OCI-LY7 (cell line): ENCODE measurements around the gene SIRPG.

ENCODE experiments used
- EZH2phosphoT487 ChIP-seq: fragments of 200-600 bp; sonication (generic); IDR thresholded peaks from 2 replicates; pipeline ENCODE4 v1.6.1; 2018; ENCODE audit warnings: low read depth, borderline replicate concordance, mild to moderate bottlenecking, mixed run types, antibody characterized with exemption, low read length, moderate library complexity, mixed read lengths
- TF ChIP-seq, protein P1 (sequence below): fragments of 200-600 bp; sonication (generic); conservative IDR thresholded peaks from 2 replicates; pipeline ENCODE4 v1.5.1; 2014; ENCODE audit warnings: mild to moderate bottlenecking, antibody characterized with exemption, low read length, moderate library complexity, mixed read lengths

DNA sequence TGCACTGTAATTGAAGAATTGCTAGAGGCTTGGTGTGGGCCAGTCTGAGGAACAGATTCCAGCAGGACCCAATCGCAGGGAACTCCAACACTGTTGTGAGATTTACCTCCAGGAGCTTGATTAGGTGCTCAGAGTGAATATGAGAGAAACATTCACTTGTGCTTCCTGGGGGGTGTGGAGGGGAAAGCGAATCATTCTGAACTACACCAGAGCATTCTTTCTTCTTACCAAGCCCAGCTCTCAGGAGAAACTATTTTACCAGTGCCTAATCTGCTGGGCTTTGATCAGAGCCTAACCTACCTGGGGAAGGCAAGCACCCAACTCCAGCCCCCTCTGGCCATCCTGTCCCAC is 30.4 kb downstream of the SIRPG start:
- TF ChIP-seq, protein P1, sequence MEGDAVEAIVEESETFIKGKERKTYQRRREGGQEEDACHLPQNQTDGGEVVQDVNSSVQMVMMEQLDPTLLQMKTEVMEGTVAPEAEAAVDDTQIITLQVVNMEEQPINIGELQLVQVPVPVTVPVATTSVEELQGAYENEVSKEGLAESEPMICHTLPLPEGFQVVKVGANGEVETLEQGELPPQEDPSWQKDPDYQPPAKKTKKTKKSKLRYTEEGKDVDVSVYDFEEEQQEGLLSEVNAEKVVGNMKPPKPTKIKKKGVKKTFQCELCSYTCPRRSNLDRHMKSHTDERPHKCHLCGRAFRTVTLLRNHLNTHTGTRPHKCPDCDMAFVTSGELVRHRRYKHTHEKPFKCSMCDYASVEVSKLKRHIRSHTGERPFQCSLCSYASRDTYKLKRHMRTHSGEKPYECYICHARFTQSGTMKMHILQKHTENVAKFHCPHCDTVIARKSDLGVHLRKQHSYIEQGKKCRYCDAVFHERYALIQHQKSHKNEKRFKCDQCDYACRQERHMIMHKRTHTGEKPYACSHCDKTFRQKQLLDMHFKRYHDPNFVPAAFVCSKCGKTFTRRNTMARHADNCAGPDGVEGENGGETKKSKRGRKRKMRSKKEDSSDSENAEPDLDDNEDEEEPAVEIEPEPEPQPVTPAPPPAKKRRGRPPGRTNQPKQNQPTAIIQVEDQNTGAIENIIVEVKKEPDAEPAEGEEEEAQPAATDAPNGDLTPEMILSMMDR = no peak
- no peak for TF ChIP-seq EZH2phosphoT487
